Subcutaneous preadipocyte (primary cell): ENCODE results near the gene PNMA3. TPM values are rescaled to one million over a fixed set of nuclear protein-coding genes. Genes with fewer than 3 reads are reported as not detected.

Source experiments
- small RNA-seq: library from RNA; depleted of rRNA; stranded (forward); fragments of <200 nt; gene quantifications from one replicate; pipeline ENCODE3, GENCODE V24; 2012
- total RNA-seq: library from RNA; depleted of rRNA; stranded (reverse); fragments of >200 nt; gene quantifications from 2 replicates; pipeline ENCODE4 v1.2.3, GENCODE V29; 2012

PNMA3 gene
- under 0.01 and 0.37 TPM in 2 replicates for total RNA-seq

GRCh38 chrX:153055871-153056749 is at the start of gene PNMA3:
Gene PNMA3 (plus strand): TSS chrX:153056470. CDS start chrX:153057056, 586 bp downstream.

GRCh38 chrX:153071909-153072583 is 15.8 kb downstream of the PNMA3 start, which contains the start of gene PNMA6A:
Gene PNMA6A (plus strand): TSS chrX:153072454. CDS start chrX:153073063, 609 bp downstream.

Small RNA genes within 50 kb of the gene (small RNA-seq; reads per million reads assigned to genes)
- gene AC243428.1, result not detected

Other genes starting within 250 kb of the PNMA3 start
- 25.2 and 32.0 TPM in 2 replicates for gene CETN2, start 225.7 kb upstream of the PNMA3 start, total RNA-seq
- 27.6 and 32.3 TPM in 2 replicates for gene NSDHL, start 225.4 kb upstream of the PNMA3 start, total RNA-seq
- gene ZNF185, start 158.4 kb upstream of the PNMA3 start, total RNA-seq, result 1.1 and 1.4 TPM in 2 replicates
- not detected in 2 replicates for gene PNMA5, start 62.4 kb upstream of the PNMA3 start, total RNA-seq
- 1.6 and 3.3 TPM in 2 replicates for gene PNMA6A, start 16.0 kb downstream of the PNMA3 start, total RNA-seq
- not detected in 2 replicates for gene MAGEA1, start 122.8 kb downstream of the PNMA3 start, total RNA-seq